ENCODE data around the gene TMTC3. TPM values are rescaled to one million over a fixed set of nuclear protein-coding genes. Genes with fewer than 3 reads are reported as not detected.

Gene TMTC3
- total RNA-seq, 1 experiment from 2014 or later = 19.0 TPM

GRCh38 chr12:88241862-88242570 is 99.9 kb downstream of the TMTC3 start:
- Mint-ChIP-seq H3K36me3 (ENCODE audit: insufficient read depth, unreplicated experiment) (no peaks in the 10 kb centered on the region), H3K4me1 (ENCODE audit: insufficient read depth, unreplicated experiment) (peaks cover 37% of the 10 kb centered on the region), H3K9me3 (ENCODE audit: unreplicated experiment) (no peaks in the 10 kb centered on the region), H3K27me3 (ENCODE audit: insufficient read depth, unreplicated experiment) (no peaks in the 10 kb centered on the region), H3K27ac (ENCODE audit: low read depth, unreplicated experiment) (peak overlapping the region; percentile 96), H3K4me3 (ENCODE audit: unreplicated experiment) (peak overlapping the region; percentile 45)
- BruUV-seq (replicated peaks) = TSS peak; percentile 51
- ChIA-PET CTCF (interaction anchor here (0.6 kb wide), 2 partner anchors 80 to 230 kb away, joined by 3 read pairs; no protein-coding TSS in a partner anchor), POLR2A (interaction anchor here (0.7 to 1.7 kb wide), 6 partner anchors 12 to 567 kb away, joined by 3 to 7 read pairs (median 3); no protein-coding TSS in a partner anchor)
- intact Hi-C loops (cut with micrococcal nuclease) = loop anchor here (1.0 kb wide), 1 partner anchor 57 kb away; no protein-coding TSS in a partner anchor
- peak; percentile 92 for DNase-seq (ENCODE audit: unreplicated experiment)
- TF ChIP-seq CTCF (IDR thresholded peaks at IDR 0.05; ENCODE audit: unreplicated experiment) = no peak

GRCh38 chr12:88242571-88242925 is 100.4 kb downstream of the TMTC3 start:
- Mint-ChIP-seq H3K4me1 (ENCODE audit: insufficient read depth, unreplicated experiment) (peaks cover 42% of the 10 kb centered on the region), H3K27ac (ENCODE audit: low read depth, unreplicated experiment) (peak overlapping the region; percentile 96), H3K27me3 (ENCODE audit: insufficient read depth, unreplicated experiment) (no peaks in the 10 kb centered on the region), H3K9me3 (ENCODE audit: unreplicated experiment) (no peaks in the 10 kb centered on the region), H3K36me3 (ENCODE audit: insufficient read depth, unreplicated experiment) (no peaks in the 10 kb centered on the region), H3K4me3 (ENCODE audit: unreplicated experiment) (peak overlapping the region; percentile 45)
- no peak for TF ChIP-seq CTCF (IDR thresholded peaks at IDR 0.05; ENCODE audit: unreplicated experiment)
- TSS peak; percentile 99 for BruUV-seq (replicated peaks)
- intact Hi-C loops (cut with micrococcal nuclease) = loop anchor here (1.0 kb wide), 1 partner anchor 57 kb away; no protein-coding TSS in a partner anchor
- peak; percentile 41 for DNase-seq (ENCODE audit: unreplicated experiment)
- ChIA-PET CTCF (no interaction called here), POLR2A (interaction anchor here (0.7 to 1.7 kb wide), 5 partner anchors 11 to 566 kb away, joined by 3 to 7 read pairs (median 3); no protein-coding TSS in a partner anchor)

GRCh38 chr12:88242939-88243338 is 100.8 kb downstream of the TMTC3 start:
- no peaks in the 10 kb centered on the region for H3K36me3 Mint-ChIP-seq (ENCODE audit: insufficient read depth, unreplicated experiment)
- TF ChIP-seq CTCF (IDR thresholded peaks at IDR 0.05; ENCODE audit: unreplicated experiment) = no peak
- no peak for DNase-seq (ENCODE audit: unreplicated experiment)
- H3K9me3 Mint-ChIP-seq (ENCODE audit: unreplicated experiment) = no peaks in the 10 kb centered on the region
- peaks cover 39% of the 10 kb centered on the region for H3K4me1 Mint-ChIP-seq (ENCODE audit: insufficient read depth, unreplicated experiment)
- BruUV-seq (replicated peaks) = no TSS peak
- ChIA-PET POLR2A (interaction anchor here (0.7 to 1.7 kb wide), 3 partner anchors 56 to 566 kb away, joined by 3 to 7 read pairs (median 3); no protein-coding TSS in a partner anchor), CTCF (interaction anchor here (0.6 kb wide), 1 partner anchor 41 kb away, joined by 5 read pairs; no protein-coding TSS in a partner anchor)
- no peaks in the 10 kb centered on the region for H3K27me3 Mint-ChIP-seq (ENCODE audit: insufficient read depth, unreplicated experiment)
- H3K27ac Mint-ChIP-seq (ENCODE audit: low read depth, unreplicated experiment) = peak overlapping the region; percentile 96
- H3K4me3 Mint-ChIP-seq (ENCODE audit: unreplicated experiment) = peak overlapping the region; percentile 34
- intact Hi-C loops (cut with micrococcal nuclease) = loop anchor here (1.0 kb wide), 1 partner anchor 56 kb away; no protein-coding TSS in a partner anchor

GRCh38 chr12:88243982-88244381 is 101.9 kb downstream of the TMTC3 start:
- POLR2A ChIA-PET = no interaction called here
- DNase-seq (ENCODE audit: unreplicated experiment) = no peak
- TF ChIP-seq CTCF (IDR thresholded peaks at IDR 0.05; ENCODE audit: unreplicated experiment) = no peak
- intact Hi-C loops (cut with micrococcal nuclease) = no loop called here
- Mint-ChIP-seq H3K27ac (ENCODE audit: low read depth, unreplicated experiment) (no peak overlapping the region), H3K9me3 (ENCODE audit: unreplicated experiment) (peaks cover under 1% of the 10 kb centered on the region), H3K4me1 (ENCODE audit: insufficient read depth, unreplicated experiment) (peaks cover 39% of the 10 kb centered on the region), H3K36me3 (ENCODE audit: insufficient read depth, unreplicated experiment) (no peaks in the 10 kb centered on the region), H3K4me3 (ENCODE audit: unreplicated experiment) (no peak overlapping the region), H3K27me3 (ENCODE audit: insufficient read depth, unreplicated experiment) (peaks cover 2% of the 10 kb centered on the region)
- BruUV-seq (replicated peaks) = no TSS peak
- CTCF ChIA-PET = interaction anchor here (0.6 kb wide), 1 partner anchor 44 kb away, joined by 3 read pairs; no protein-coding TSS in a partner anchor
